H1 (cell line): Measurements from ENCODE around the gene NCK1. TPM values are rescaled to one million over a fixed set of nuclear protein-coding genes. Genes with fewer than 3 reads are reported as not detected.

ENCODE experiments used
- CEBPB ChIP-seq: IDR thresholded peaks from 2 replicates; pipeline ENCODE4 v1.6.1; 2012; ENCODE audit warnings: low read depth, low read length
- EP300 ChIP-seq, 2 experiments: IDR thresholded peaks; 1 replicate in 1 of 2; 2 replicates in 1 of 2; pipeline ENCODE4 v1.6.1; 2011 to 2012; ENCODE audit warnings: low read depth in 2 of 2, low read length in 2 of 2, mild to moderate bottlenecking in 2 of 2, borderline replicate concordance in 1 of 2, inconsistent platforms in 1 of 2, moderate library complexity in 1 of 2
- FOSL1 ChIP-seq: IDR thresholded peaks from 2 replicates; pipeline ENCODE4 v1.6.1; 2011; ENCODE audit warnings: mild to moderate bottlenecking, low read depth, low read length, moderate library complexity; ENCODE audit not compliant: insufficient read depth
- SIRT6 ChIP-seq: IDR thresholded peaks from one replicate; pipeline ENCODE4 v1.7.1; 2012; ENCODE audit warnings: low read length, inconsistent platforms
- TAF1 ChIP-seq: IDR thresholded peaks from 2 replicates; pipeline ENCODE4 v1.6.1; 2011; ENCODE audit warnings: mild to moderate bottlenecking, low read depth, low read length
- polyA plus RNA-seq, 7 experiments: library from polyadenylated mRNA; depleted of rRNA in 3 of 7; stranded (reverse) in 5 of 7; unstranded in 2 of 7; fragments of >200 nt in 5 of 7; fragments of 200-250 nt in 2 of 7; gene quantifications; 1 replicate in 5 of 7; 2 replicates in 1 of 7; 4 replicates in 1 of 7; pipeline versions ENCODE4 v1.2.1 to v1.2.3, GENCODE V29; 2011 to 2013; ENCODE audit warnings: missing spikeins in 2 of 7, mixed read lengths in 2 of 7
- total RNA-seq: library from RNA; stranded (reverse); fragmentation: NEBNext Ultra II Directional; extraction: Animal tissue kit (Norgen Biotek cat#: 25700); gene quantifications from 2 replicates; pipeline ENCODE4 v1.2.1, GENCODE V29; 2021
- TF ChIP-seq, protein P1 (sequence below): fragments of 300-600 bp; sonication (generic); IDR thresholded peaks from 2 replicates; pipeline ENCODE4 v1.7.1; 2012; ENCODE audit warnings: low read length, moderate library complexity, mild to moderate bottlenecking, inconsistent platforms; ENCODE audit not compliant: insufficient replicate concordance
- TF ChIP-seq, protein P2 (sequence below), 3 experiments: IDR thresholded peaks; 1 replicate in 2 of 3; 2 replicates in 1 of 3; pipeline versions ENCODE4 v1.5.1 to v1.6.1; 2011; ENCODE audit warnings: low read length in 3 of 3, mild to moderate bottlenecking in 3 of 3, inconsistent platforms in 2 of 3, low read depth in 1 of 3, moderate library complexity in 1 of 3; ENCODE audit not compliant: insufficient read depth in 1 of 3; ENCODE audit errors: control extremely low read depth in 1 of 3

The NCK1 gene
- total and polyA plus RNA-seq, 2 of the 8 experiments (the other 6 are each of a cell fraction or from before 2014, with no cell fraction given): 10.0 to 28.5 TPM

DNA sequence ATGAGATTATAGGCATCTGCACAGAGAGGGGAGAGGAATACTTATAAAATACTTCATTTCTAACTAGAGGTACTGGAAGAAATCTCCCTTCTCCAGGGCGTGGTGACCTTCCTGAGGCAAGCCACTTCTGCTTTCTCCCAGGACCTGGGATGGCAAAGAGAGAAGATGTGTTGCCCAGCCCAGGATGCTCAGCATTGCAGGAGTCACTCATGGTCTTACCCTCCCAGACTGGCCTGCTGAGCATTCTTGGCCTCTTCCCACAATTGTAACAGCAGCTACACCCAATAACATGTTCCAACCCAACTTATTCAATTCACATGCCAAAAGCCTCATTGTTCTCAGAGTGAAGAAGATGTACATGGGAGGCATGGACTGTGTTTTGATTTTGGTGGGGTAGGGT lies 133.6 kb downstream of the NCK1 start (continued):
- TF ChIP-seq, protein P1, sequence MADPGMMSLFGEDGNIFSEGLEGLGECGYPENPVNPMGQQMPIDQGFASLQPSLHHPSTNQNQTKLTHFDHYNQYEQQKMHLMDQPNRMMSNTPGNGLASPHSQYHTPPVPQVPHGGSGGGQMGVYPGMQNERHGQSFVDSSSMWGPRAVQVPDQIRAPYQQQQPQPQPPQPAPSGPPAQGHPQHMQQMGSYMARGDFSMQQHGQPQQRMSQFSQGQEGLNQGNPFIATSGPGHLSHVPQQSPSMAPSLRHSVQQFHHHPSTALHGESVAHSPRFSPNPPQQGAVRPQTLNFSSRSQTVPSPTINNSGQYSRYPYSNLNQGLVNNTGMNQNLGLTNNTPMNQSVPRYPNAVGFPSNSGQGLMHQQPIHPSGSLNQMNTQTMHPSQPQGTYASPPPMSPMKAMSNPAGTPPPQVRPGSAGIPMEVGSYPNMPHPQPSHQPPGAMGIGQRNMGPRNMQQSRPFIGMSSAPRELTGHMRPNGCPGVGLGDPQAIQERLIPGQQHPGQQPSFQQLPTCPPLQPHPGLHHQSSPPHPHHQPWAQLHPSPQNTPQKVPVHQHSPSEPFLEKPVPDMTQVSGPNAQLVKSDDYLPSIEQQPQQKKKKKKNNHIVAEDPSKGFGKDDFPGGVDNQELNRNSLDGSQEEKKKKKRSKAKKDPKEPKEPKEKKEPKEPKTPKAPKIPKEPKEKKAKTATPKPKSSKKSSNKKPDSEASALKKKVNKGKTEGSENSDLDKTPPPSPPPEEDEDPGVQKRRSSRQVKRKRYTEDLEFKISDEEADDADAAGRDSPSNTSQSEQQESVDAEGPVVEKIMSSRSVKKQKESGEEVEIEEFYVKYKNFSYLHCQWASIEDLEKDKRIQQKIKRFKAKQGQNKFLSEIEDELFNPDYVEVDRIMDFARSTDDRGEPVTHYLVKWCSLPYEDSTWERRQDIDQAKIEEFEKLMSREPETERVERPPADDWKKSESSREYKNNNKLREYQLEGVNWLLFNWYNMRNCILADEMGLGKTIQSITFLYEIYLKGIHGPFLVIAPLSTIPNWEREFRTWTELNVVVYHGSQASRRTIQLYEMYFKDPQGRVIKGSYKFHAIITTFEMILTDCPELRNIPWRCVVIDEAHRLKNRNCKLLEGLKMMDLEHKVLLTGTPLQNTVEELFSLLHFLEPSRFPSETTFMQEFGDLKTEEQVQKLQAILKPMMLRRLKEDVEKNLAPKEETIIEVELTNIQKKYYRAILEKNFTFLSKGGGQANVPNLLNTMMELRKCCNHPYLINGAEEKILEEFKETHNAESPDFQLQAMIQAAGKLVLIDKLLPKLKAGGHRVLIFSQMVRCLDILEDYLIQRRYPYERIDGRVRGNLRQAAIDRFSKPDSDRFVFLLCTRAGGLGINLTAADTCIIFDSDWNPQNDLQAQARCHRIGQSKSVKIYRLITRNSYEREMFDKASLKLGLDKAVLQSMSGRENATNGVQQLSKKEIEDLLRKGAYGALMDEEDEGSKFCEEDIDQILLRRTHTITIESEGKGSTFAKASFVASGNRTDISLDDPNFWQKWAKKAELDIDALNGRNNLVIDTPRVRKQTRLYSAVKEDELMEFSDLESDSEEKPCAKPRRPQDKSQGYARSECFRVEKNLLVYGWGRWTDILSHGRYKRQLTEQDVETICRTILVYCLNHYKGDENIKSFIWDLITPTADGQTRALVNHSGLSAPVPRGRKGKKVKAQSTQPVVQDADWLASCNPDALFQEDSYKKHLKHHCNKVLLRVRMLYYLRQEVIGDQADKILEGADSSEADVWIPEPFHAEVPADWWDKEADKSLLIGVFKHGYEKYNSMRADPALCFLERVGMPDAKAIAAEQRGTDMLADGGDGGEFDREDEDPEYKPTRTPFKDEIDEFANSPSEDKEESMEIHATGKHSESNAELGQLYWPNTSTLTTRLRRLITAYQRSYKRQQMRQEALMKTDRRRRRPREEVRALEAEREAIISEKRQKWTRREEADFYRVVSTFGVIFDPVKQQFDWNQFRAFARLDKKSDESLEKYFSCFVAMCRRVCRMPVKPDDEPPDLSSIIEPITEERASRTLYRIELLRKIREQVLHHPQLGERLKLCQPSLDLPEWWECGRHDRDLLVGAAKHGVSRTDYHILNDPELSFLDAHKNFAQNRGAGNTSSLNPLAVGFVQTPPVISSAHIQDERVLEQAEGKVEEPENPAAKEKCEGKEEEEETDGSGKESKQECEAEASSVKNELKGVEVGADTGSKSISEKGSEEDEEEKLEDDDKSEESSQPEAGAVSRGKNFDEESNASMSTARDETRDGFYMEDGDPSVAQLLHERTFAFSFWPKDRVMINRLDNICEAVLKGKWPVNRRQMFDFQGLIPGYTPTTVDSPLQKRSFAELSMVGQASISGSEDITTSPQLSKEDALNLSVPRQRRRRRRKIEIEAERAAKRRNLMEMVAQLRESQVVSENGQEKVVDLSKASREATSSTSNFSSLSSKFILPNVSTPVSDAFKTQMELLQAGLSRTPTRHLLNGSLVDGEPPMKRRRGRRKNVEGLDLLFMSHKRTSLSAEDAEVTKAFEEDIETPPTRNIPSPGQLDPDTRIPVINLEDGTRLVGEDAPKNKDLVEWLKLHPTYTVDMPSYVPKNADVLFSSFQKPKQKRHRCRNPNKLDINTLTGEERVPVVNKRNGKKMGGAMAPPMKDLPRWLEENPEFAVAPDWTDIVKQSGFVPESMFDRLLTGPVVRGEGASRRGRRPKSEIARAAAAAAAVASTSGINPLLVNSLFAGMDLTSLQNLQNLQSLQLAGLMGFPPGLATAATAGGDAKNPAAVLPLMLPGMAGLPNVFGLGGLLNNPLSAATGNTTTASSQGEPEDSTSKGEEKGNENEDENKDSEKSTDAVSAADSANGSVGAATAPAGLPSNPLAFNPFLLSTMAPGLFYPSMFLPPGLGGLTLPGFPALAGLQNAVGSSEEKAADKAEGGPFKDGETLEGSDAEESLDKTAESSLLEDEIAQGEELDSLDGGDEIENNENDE: no peak
- TF ChIP-seq FOSL1: no peak
- TF ChIP-seq EP300 (IDR thresholded peaks at IDR 0.05; ENCODE audit: borderline replicate concordance in 1 of 2, low read depth in 2 of 2, low read length in 2 of 2): no peak
- no peak for TF ChIP-seq SIRT6
- TF ChIP-seq CEBPB: no peak
- no peak for TF ChIP-seq TAF1
- TF ChIP-seq, protein P2, sequence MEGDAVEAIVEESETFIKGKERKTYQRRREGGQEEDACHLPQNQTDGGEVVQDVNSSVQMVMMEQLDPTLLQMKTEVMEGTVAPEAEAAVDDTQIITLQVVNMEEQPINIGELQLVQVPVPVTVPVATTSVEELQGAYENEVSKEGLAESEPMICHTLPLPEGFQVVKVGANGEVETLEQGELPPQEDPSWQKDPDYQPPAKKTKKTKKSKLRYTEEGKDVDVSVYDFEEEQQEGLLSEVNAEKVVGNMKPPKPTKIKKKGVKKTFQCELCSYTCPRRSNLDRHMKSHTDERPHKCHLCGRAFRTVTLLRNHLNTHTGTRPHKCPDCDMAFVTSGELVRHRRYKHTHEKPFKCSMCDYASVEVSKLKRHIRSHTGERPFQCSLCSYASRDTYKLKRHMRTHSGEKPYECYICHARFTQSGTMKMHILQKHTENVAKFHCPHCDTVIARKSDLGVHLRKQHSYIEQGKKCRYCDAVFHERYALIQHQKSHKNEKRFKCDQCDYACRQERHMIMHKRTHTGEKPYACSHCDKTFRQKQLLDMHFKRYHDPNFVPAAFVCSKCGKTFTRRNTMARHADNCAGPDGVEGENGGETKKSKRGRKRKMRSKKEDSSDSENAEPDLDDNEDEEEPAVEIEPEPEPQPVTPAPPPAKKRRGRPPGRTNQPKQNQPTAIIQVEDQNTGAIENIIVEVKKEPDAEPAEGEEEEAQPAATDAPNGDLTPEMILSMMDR (IDR thresholded peaks at IDR 0.05; ENCODE audit: control extremely low read depth in 1 of 3, insufficient read depth in 1 of 3, low read depth in 1 of 3, low read length in 3 of 3): no peak
- TF ChIP-seq, all 59 proteins: peak for 0
